Kidney (tissue), 14 donors: ENCODE measurements around the gene TMEM217. TPM values are rescaled to one million over a fixed set of nuclear protein-coding genes. Genes with fewer than 3 reads are reported as not detected.
"Not testable (repeated sequence)": the region's sequence is repeated elsewhere in the genome, so short reads cannot be mapped to it uniquely, and the experiment has no call there.

Experiments used
- DNase-seq, 5 donors: peaks; one replicate each; pipeline ENCODE4 v3.0.0-alpha.2; 2013 to 2020
- FAIRE-seq: peaks from 2 replicates; lab custom pipeline; 2012; peaks lifted over from hg19 to GRCh38; lab: Jason Lieb, UNC
- H3K27ac ChIP-seq, 2 donors: one replicate each; pipeline ENCODE4 v1.7.0; 2013; ENCODE audit warnings: low read depth in 2 of 2, low read length in 2 of 2, inconsistent platforms in 1 of 2
- H3K27me3 ChIP-seq: one replicate; pipeline ENCODE4 v1.7.1; 2013; ENCODE audit warnings: low read length, inconsistent platforms; ENCODE audit not compliant: control insufficient read depth, insufficient read depth
- H3K36me3 ChIP-seq, 3 donors: one replicate each; pipeline versions ENCODE4 v1.7.0 to v1.7.1; 2013; ENCODE audit warnings: low read length in 3 of 3, control low read depth in 1 of 3, inconsistent platforms in 1 of 3; ENCODE audit not compliant: insufficient read depth in 3 of 3, control insufficient read depth in 2 of 3
- H3K4me1 ChIP-seq, 3 donors: one replicate each; pipeline versions ENCODE4 v1.7.0 to v1.7.1; 2013; ENCODE audit warnings: low read length in 3 of 3, inconsistent platforms in 1 of 3, low read depth in 1 of 3; ENCODE audit not compliant: control insufficient read depth in 2 of 3, insufficient read depth in 2 of 3
- H3K4me3 ChIP-seq, 3 donors: one replicate each; pipeline versions ENCODE4 v1.7.0 to v1.8.1; 2013; ENCODE audit warnings: low read length in 3 of 3, control low read depth in 1 of 3, inconsistent platforms in 1 of 3
- H3K9ac ChIP-seq, 3 donors: one replicate each; pipeline versions ENCODE4 v1.7.0 to v1.7.1; 2013; ENCODE audit warnings: low read length in 3 of 3, control low read depth in 1 of 3, inconsistent platforms in 1 of 3
- H3K9me3 ChIP-seq, 3 donors: one replicate each; pipeline versions ENCODE4 v1.7.0 to v1.7.1; 2013; ENCODE audit warnings: low read length in 3 of 3, control low read depth in 1 of 3, inconsistent platforms in 1 of 3; ENCODE audit not compliant: control insufficient read depth in 2 of 3, insufficient read depth in 1 of 3
- intact Hi-C: fragments of 100-400 bp; cut with DNase I; formaldehyde crosslinking; loops from one replicate; pipeline ENCODE4 v1.11.1; 2022
- polyA plus RNA-seq: library from polyadenylated mRNA; stranded (reverse); fragments of 350-450 nt; fragmentation: Illumina TruSeq; extraction: RNeasy Lipid Tissue Mini Kit (QIAGEN cat#74804); gene quantifications from one replicate; pipeline ENCODE4 v1.2.3, GENCODE V29; 2014; ENCODE audit warnings: low read depth, low replicate concordance; ENCODE audit not compliant: insufficient read depth
- total RNA-seq: library from RNA; stranded (reverse); fragmentation: NEBNext Ultra II Directional; extraction: Animal tissue kit (Norgen Biotek cat#: 25700); gene quantifications from one replicate; pipeline ENCODE4 v1.2.1, GENCODE V29; 2021
- TF ChIP-seq, protein P1 (sequence below): IDR thresholded peaks from 3 replicates; pipeline ENCODE4 v1.5.1; 2012; ENCODE audit warnings: mild to moderate bottlenecking, moderate library complexity, borderline replicate concordance; ENCODE audit not compliant: insufficient read depth; ENCODE audit errors: extremely low read depth
- donor health status: control.
- donor health status: control.
- donor health status: control.
- donor health status: control.
- donor health status: control.
- donor health status: DM: yes; HTN: yes; CAD: no.
- donor health status: Normal renal cell carcinoma (clear cell type).

Gene TMEM217
- total and polyA plus RNA-seq, 2 donors from 2014 or later: 0.67 to 0.72 TPM

DNA sequence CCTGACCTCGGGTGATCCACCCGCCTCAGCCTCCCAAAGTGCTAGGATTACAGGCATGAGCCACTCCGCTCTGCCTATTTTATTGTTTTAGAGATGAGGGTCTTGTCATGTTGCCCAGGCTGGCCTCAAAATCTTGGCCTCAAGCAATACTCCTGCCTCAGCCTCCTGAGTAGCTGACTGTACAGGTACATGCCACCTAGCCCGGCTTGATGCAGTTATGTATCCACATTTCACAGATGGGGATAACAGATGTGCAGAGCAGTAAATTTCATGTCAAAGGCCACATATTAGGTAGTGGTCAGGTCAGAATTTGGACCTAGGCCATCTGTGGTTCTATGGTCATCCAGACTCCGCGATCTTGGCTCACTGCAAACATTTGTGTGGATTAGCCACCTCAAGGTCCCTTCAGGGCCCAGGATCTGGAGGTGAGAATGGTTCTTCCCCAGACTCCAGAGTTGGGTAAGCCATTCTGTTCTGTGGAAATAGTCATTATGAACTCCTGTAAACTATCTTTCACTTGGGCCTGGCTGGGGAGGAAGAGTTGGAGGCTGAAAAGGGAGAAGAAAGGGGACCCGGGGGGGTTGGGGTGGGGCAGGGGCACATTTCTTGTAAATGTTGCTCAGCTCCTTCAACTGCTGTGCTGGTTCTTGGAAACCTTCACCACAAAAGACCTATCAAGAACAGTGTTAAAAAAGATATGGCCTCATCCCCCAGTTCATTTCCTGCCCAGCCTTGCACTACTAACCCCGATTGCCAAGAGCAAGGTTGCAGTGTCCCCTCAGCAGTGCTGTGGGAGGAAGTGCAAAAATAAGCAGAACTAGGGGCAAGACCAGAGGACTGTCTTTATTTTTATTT is 75.0 kb downstream of the TMEM217 start:
- H3K4me3 ChIP-seq: no peak overlapping the region
- FAIRE-seq (no peak), DNase-seq (peak in 1 of 5 donors; percentile 38)
- H3K4me1 ChIP-seq: no peaks in the 10 kb centered on the region
- H3K27ac ChIP-seq: peak overlapping the region in 1 of 2 donors; percentile 45
- H3K9ac ChIP-seq: no peak overlapping the region
- intact Hi-C loops: no loop called here
- H3K27me3 ChIP-seq: no peaks in the 10 kb centered on the region
- TF ChIP-seq, protein P1, sequence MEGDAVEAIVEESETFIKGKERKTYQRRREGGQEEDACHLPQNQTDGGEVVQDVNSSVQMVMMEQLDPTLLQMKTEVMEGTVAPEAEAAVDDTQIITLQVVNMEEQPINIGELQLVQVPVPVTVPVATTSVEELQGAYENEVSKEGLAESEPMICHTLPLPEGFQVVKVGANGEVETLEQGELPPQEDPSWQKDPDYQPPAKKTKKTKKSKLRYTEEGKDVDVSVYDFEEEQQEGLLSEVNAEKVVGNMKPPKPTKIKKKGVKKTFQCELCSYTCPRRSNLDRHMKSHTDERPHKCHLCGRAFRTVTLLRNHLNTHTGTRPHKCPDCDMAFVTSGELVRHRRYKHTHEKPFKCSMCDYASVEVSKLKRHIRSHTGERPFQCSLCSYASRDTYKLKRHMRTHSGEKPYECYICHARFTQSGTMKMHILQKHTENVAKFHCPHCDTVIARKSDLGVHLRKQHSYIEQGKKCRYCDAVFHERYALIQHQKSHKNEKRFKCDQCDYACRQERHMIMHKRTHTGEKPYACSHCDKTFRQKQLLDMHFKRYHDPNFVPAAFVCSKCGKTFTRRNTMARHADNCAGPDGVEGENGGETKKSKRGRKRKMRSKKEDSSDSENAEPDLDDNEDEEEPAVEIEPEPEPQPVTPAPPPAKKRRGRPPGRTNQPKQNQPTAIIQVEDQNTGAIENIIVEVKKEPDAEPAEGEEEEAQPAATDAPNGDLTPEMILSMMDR: no peak
- H3K9me3 ChIP-seq: no peaks in the 10 kb centered on the region
- no peaks in the 10 kb centered on the region for H3K36me3 ChIP-seq

DNA sequence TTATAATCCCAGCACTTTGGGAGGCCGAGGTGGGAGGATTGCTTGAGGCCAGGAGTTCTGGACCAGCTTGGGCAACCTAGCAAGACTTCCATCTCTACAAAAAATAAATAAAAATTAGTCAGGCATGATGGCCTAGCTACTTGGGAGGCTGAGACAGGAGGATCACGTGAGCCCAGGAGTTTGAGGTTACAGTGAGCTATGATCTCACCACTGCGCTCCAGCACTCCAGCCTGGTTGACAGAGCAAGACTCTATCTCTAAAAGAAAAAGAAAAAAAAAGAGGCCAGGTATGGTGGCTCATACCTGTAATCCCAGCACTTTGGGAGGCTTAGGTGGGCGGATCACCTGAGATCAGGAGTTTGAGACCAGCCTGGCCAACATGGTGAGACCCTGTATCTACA is 77.3 kb downstream of the TMEM217 start:
- H3K27ac ChIP-seq, H3K4me1 ChIP-seq, intact Hi-C loops, DNase-seq, H3K36me3 ChIP-seq, H3K9me3 ChIP-seq, H3K4me3 ChIP-seq, FAIRE-seq, H3K27me3 ChIP-seq, H3K9ac ChIP-seq: not testable (repeated sequence)

DNA sequence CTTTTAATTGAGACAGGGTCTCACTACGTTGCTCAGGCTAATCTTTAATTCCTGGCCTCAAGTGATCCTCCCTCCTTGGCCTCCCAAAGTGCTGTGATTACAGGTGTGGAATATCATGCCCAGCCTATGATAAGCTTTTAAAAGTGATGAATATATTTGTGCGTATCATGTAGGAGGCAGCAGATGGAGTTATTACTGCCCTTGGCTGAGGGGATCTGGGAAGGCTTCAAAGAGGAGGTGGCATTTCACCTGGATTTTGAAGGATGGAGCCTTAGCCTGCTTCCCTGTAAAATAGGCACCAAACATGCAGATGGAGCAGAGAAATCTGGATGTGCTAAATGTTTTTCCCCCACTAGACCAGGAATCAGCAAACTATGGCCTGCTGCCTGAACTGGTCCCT is 77.9 kb downstream of the TMEM217 start:
- no peak overlapping the region for H3K9ac ChIP-seq
- H3K27me3 ChIP-seq: no peaks in the 10 kb centered on the region
- H3K27ac ChIP-seq: no peak overlapping the region
- no peaks in the 10 kb centered on the region for H3K4me1 ChIP-seq
- intact Hi-C loops: no loop called here
- peaks cover 0 to 4% (median 0%) of the 10 kb centered on the region in 3 donors for H3K36me3 ChIP-seq
- H3K9me3 ChIP-seq: no peaks in the 10 kb centered on the region
- no peak for FAIRE-seq
- no peak overlapping the region for H3K4me3 ChIP-seq
- DNase-seq: no peak
- TF ChIP-seq, protein P1: no peak

DNA sequence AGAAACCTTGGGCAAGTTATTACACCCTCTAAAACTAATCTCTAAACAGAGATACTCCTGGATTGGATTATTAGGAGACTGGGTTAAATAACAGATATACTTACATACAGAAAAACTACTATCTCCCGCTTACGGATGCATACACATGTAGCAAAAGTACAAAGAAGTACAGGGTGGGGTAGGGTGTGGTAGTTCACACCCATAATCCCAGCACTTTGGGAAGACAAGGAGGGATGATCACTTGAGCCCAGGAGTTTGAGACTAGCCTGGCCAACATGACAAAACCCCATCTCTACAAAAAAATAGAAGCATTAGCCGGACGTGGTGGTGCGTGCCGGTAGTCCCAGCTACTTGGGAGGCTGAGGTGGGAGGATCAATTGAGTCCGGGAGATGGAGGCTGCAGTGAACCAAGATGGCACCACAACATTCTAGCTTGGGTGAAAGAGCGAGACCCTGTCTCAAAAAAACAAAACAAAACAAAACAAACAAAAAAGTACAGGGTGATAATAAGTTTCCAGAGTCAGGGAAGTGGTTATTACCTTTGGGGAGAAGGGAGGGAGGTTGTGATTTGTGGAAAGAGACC is 79.9 kb downstream of the TMEM217 start:
- Histone ChIP-seq H3K27me3 (no peaks in the 10 kb centered on the region), H3K9me3 (no peaks in the 10 kb centered on the region), H3K4me3 (no peak overlapping the region), H3K4me1 (peaks cover 0 to 3% (median 0%) of the 10 kb centered on the region in 3 donors), H3K27ac (no peak overlapping the region), H3K9ac (no peak overlapping the region), H3K36me3 (peaks cover 7 to 15% (median 12%) of the 10 kb centered on the region in 3 donors)
- intact Hi-C loops: loop anchor here (10.0 kb wide), 1 partner anchor 123 kb away; no protein-coding TSS in a partner anchor
- FAIRE-seq: no peak
- TF ChIP-seq, protein P1: no peak
- DNase-seq: no peak
